ENCODE measurements around the gene HOXA6.

HOXA6 gene

DNA sequence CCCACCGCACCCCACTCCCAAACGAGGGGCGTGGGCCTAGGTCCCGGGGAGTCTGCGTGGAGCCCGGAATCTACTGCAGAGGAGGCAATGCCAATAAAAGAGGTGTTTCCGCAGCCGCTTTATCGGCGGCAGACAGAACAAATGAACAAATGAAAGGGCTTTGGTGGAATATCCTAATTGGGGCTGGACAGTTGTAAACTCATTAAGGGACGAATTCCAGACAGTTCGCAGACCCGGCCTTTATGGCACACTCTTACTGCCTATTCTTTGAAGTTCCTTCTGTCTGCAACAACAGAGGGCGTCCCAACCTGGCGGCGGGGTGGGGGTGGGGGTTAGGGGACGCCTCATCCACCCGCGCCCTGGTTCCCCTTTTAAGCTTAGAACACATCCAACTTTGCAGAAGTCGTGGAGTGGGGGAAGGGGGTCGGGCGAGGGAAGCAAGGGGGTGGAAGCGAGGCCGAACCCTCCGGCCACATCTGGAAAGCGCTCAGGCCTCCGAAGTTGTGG, 13.7 kb upstream of the HOXA6 start:
- no peak for DNase-seq

DNA sequence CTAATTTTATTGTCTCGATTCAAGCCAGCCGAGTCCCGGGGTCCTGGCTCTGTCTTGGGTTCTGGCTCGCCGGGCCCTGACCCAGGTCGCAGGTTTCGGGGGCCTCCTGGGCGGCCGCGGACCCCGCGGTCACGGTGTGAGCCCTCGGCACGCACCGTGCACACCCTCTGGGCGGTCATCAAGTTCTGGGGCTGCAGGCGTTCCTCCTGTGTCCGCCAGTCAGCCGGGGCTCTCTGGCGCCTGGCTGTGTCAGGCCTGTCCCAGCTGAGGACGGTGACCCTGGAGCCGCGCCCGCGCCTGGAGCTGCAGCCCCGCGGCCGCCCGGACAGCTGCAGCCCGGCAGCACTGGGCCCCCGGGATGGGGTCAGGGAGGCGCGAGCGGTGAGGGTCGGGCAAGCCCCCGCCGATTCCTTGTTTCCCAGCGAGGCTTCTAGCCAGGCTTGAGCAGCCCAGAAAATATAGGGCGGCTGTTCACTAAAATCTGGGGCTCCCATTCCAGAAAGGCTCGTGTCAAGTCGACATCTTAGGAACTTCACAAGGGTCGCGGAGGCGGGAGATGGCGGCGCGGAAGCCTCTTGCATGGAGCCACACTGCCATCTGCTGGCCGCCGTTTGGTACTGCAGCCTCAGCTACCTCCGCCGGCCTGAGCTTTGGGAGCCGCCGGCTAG, 13.1 kb upstream of the HOXA6 start:
- DNase-seq: peak; percentile 58

DNA sequence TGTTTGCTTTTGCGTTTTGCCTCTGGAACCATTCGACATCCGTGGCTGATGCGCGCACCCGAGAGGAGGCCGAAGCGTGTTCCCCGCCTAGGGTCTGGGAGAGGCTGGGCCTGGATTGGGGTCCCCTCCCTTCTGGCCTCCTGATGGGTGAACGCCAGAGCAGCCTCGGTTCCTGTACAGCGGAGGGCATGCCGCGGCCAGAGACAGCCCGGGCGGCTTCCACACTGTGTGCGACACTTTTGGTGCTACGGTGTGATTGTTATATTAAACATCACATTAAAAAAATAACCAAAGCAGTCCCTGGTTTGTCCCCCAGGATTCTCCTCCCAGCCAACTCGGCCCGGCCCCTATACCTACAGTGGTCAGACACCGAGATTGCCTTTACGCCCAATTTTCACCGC, 12.6 kb upstream of the HOXA6 start:
- no peak for DNase-seq

DNA sequence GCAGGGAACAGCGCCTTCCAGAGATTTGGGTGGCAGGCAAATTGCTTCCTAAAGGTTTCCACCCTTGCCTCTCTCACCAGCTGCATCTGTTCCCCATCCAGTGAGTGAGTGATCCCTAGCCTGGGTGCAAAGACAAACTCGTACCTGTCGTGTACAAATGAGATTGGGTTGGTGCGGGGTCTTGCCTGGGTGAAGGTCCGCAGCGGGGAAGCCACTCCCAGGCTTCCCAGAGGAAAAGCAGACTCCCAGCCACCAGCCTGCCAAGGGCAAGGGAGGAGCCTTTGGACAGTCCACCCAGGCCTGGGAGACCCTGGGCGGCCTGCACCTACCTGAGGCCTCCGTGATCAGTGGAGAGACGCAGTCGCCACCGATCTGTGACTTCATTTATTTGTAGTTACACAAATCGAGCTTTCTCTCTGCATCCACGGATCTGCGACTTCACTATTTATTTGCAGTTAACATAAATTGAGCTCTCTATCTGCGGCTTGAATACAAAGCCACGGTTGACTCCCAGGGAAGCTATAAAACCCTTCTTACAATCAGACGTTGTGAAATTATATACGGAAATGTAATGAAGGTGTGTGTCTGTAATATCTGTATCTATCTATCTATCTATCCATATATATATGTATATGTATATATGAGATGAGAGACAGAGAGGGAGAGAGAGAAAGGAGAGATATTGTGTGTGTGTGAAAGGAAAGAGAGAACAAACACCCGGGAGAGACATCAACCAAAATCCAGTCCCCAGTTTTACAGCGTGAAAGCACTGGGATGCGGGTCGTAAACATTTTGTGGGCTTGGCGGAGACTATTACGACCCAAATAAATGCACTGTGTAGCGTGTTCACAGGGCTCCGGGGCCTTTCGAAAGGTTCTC, 11.9 kb upstream of the HOXA6 start:
- no peak for DNase-seq

DNA sequence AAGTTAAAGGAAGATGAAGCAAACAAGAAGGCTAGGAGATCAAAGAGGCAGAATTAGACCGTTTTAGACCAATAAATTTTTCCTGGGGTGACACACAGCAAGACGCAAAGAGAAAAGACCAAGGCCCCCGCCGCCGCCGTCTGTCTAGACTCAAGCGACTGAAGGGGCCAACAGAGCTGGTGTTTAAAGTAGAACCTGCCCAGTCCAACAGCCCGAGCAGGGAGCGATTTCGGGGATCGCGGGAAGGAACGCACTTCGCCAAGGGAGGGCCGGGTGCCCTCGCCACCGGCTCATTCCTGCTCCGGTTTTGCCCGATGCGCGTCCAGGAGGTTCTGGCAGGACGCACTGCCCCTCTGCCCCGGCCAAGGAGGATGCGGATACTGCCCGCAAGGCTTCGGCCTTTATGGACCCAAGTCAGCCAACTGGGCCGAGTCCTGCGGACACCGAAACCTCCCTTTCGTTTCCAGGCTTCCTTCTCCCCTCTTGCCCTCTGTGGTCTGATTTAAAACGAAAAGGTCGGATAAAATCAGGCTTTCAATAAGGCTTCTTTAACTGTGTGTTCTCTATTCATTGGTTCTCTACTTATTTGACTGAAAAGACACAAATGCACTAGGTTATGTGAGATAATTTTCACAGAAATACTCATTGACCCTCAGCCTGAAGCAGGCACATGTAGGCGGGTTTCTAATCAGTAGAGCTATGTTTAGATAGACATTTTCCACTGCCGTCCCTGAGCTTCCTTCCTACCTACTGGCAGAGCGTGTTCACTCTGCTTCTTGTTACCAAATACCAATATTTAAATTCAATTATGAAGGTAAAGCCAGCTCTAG, 11.1 kb upstream of the HOXA6 start:
- DNase-seq: no peak

DNA sequence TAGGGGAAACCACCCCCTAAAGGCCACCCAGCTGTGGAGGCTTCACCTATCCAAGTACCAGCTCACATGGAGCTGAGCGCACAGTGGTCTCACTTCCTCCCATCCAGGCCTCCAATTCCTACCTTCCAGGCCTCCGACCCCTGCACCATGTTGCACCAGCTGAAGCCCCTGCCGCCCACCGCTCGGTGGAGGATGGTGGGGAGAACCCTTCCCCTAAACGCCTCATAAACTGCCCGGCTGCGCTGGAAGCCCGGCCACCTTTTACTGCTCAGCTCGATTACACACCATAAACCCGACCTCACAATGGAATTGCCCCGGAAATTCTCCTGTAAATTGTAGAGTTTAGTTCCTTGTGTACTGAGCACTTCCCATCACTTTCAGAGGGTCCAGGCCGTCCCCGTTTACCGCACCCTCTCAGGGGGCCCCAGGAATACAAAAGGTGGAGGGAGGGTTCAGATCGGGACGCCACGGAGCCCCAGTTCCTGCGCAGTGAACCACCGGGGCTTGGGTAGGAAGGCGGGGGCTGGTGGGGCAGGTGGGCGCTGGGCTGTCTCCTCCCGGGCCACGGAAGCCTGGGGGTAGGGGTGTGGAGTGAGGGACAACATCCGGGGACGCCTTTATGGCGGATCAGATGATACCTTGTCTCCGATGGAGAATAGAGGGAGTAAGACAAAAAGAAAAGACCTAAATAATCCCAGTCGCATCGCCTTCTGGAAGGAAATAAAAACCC, 10.3 kb upstream of the HOXA6 start:
- no peak for DNase-seq

DNA sequence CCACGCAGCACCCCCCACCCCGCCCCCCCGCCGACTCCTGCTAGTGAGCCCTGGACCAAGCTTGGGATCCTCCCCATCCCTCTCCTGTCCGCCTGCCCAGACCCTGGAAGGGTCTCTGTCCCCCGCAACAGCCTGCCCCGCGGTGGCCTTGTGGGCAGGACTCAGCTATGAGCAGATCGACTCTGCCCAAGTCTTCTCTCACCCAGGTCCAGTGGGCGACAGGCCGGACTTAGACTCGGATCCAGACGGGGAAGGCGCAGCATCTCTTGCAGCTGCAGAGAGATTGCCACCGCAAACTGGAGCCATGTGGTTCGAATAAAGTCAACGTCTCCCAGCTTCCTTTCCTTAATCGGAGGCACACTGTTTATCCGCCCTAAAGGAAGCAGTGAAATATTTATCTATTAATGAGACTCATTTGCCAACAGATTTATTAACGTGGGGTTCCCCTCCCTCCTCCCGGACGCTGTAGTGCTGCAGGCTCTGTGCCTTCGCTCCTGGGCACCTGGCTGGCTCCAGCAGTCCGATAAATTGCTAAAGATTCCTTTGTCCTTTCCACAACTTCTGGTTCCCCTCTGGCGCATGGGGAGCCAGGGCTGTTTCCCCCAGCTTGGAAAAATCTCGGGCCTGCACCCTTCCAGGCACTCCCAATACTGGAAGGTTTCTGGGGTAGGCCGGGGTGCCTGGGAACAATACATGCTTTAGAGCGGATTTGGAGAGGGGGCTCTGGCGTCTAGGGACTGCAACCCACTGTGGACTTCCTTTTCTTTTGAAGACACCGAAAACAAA, 9.5 kb upstream of the HOXA6 start:
- no peak for DNase-seq

DNA sequence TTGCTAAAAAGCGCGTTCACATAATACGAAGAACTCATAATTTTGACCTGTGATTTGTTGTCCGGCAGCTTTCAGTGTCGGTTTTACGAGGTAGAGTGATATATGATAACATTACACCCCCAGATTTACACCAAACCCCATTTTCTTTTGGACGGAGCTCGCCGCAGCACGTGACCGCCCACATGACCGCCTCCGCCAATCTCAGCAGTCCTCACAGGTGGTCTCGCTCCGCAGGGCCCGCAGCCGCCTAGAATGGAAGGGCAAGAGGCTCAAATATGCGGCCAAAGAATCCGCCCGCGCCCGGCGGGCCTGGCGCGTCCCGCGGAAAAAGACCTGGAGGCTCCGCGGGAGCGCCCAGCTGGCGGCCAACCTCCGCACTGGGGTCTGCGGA, 8.9 kb upstream of the HOXA6 start, which contains the start of gene HOXA7:
TSS of gene HOXA7 (minus strand) at position 168 of the 391 bp plus-strand sequence. CDS start at position 38, 130 bp downstream.
- DNase-seq: no peak

DNA sequence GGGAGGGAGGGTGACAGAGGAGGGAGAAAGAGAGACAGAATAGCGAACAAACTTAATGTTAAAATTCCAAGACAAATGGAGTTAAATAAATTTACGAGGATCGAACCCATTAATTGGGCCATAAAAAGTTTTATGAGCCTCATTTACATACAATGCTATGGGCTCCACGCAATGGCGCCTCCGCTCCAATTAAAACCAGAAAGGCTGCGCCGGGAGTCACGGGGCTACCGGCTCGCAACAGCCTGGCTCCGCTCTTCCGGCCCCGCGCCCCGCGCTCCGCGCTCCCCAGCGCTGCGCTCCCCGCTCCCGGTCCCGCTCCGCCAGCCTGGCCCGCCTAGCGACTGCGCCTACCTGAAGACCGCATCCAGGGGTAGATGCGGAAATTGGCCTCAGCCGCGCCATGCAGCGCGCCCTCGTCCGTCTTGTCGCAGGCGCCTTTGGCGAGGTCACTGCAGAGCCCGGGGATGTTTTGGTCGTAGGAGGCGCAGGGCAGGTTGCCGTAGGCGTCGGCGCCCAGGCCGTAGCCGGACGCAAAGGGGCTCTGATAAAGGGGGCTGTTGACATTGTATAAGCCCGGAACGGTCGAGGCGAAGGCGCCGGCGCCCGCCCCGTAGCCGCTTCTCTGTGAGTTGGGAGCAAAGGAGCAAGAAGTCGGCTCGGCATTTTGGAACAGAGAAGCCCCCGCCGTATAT, 8.4 kb upstream of the HOXA6 start:
- no peak for DNase-seq

DNA sequence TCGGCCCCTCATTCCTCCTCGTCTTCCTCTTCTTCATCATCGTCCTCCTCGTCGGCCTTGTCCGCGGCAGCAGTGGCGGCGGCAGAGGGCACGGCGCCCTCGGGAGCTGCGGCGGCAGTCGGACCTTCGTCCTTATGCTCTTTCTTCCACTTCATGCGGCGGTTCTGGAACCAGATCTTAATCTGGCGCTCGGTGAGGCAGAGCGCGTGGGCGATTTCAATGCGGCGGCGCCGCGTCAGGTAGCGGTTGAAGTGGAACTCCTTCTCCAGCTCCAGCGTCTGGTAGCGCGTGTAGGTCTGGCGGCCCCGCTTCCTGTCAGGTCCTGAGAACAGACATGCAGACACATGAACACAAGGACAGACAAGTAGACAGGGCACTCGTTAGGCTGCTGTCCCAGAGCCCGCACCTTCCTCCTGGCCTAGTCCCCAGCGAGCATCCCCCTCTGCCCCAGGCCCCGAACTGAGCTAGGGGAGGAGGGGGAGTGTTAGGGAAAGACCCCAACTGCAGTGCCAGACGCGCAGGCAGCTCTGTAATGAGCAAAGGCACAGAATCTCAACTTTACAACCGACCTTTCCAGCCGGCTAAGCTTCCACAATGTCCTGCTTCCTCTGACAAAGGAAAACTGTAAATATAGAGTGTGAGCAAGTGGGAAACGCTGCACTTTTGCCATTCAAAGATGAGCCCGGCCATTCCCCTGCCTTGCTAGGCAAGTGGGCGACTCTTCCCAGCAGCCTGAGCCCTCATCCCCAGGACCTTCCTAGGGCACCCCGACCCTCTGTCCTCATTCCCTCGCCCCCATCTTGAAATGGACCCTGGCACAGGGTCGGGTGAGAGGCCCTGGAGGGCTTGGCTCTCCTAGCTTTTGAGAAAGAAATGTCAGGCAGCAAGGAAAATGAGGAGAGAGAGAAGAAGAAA, 7.6 kb upstream of the HOXA6 start:
- no peak for DNase-seq

DNA sequence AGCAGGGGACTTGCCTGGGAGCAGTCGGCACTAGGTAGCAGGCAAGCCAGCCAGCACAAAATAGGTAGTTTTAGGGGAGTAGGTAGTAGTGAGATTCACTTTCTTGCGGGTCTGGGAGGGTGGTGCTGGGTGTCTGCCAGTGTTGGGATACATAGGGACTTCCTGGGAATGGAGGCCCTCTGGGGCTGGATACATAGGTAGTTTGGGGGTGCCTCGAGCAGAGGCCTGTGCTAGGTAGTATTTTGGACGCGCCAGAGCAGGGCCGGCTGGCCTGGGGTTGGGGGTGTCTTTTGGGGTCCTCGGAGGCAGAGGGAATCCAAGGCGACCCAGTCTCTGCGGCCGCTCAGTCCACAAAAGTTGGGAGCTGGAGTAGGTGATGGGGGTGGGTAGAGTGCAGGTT, 6.8 kb upstream of the HOXA6 start:
- DNase-seq: no peak

DNA sequence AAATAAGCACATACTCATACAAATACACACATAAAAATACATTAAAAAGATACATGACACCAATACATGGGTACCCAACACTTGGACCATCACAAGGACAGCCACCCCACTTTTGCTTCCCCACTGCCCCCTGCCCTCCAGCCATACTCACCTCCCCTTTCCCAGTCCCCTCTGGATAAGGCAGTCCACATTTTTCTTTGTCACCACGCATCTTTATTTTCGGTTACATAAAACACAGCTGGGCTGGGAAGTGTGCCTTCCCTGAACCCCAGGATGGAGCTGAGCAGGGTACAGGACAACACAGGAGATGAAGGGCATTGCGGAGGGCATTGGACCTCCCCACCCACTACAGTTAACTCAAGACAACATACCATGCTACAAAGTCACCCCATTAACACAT, 6.0 kb upstream of the HOXA6 start:
- no peak for DNase-seq

DNA sequence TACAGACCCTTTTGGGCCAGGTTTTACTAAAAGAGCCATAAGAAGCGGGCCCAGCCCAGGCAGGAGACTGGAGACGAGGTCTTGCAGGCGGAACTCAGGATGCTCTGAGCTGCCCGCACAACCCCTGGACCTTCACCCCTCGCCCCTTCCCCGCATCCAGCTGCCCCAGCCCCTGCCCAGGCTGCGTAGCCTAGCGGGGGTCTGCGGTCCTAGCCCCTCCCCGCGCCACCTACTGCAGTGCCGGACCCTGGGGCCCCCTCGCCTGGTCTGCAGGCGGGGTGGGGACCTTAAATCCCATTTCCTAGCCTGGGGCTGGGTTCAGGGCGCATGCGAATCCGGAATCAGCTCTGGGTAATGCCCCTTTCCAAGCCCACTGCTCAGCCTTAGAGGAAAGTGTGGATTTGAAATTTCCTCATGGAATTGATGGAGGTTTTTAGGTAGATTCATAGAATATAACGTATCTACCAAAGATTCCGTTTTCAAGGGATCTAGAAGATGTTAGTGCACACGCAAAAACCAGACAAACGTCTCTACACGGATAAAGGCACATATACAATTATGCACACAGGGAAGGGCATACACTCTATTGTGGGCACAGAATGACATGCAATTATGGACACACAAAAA, 5.4 kb upstream of the HOXA6 start:
- no peak for DNase-seq

DNA sequence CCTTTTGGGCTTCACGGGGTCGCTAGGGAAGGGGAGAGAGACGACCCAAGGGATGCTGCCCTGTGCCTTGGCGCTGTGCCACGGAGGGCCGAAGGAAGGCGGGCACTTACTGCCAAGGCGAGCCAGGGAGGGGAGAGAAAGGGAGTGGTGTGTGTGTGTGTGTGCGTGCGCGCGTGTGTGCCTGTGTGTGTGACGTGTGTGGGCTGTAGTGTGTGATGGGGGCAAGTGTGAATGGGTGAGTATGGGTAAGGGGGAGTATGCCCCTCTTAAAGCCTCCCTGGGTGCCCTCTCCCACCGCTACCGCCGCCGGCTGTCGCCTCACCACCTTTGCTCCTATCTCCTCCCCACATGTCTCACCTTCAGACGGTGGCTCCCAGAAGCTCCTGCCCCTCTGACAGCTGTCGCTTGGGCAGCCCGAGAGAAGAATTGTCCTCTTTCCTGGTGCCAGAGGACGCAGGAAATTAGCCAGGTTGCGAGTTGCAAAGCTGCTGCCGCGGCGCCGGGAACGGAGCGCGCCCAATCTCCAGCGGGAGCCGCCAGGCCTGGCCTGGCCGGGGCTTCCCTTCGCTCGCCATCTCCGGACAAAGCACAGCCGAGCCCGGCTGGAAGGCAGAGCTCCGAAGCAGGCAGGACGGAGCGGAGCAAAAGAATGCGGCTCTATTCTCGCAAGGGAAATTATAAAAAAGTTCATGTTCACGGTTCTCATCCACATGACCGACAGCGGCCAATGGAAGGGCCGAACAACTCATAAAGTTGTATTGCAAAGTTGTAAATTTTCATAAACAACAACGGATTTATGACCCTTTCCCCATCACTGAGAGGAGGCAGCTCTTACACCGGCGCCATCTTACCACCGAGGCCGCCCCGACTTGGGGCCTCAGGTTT, 4.6 kb upstream of the HOXA6 start, which contains the start of gene HOXA3:
TSS of gene HOXA3 (minus strand) at position 653 of the 885 bp plus-strand sequence. CDS start 41,943 bp downstream, outside the sequence.
- DNase-seq: no peak

DNA sequence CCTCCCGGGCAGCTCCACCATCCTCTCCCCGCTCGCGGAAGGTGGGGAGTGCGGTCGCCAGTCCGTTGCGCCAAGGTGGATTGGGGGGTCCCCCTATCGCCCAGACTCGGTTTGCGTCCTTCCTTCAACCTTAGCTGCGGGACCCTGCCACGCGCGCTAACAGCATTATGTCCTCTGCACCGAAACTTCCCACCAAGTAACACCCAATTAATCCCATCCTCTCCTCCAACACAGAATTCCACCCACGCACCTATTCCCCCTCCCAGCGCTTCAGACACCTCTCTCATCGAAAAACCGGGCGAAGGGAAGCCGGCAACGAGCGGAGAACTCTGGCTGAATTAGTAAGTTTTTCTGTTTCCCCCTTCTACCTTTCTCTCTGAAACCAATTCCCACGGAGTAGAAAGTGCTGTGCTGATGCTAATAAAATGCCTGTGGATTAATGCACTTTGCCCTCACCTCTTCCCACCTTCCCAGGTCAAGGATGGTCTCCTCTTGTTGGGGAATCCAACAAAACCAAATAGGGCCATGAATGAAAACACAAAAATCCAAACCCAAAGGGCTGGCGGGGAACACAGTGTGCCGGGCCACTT, 3.9 kb upstream of the HOXA6 start:
- DNase-seq: no peak

DNA sequence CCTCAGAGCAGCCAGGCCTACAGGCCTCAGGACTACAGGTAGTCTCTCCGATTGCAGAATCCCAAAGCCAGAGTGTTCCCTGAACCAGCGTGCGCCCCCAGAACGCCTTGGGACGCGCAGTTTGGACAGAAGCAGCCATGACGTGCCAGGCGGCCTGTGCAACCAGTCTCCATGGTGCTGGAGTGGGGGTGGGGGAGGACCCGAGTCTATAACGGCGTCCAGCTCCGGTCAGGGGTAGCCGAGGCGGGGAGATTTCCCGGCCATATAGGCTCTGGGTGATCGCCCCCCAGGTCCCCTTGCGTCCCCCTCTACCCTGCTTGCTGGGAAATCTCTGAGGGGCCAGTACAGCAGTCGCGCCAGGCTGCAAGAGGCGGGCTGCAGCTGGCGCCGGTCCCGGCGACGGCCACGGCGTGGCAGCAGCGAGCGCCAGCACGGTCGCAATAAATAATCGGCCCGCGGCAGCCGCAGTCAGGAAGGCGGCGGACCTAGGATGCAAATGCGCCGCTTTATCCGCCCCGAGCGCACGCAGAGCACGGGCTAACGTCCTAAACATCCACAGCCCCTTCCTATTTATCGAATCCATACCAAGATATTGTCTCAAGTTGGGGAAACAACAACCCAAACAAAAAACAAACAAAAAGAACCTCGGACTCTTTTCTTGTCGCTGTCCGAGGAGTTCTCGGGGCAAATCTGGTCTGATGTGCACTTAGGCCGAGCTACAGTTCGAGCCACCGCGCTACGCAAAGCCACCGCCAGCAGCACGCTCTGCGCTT, 3.2 kb upstream of the HOXA6 start:
- peak; percentile 49 for DNase-seq

Data from fibroblast of skin of back (primary cell).